HG03432 (cell line): ENCODE data around the gene MSGN1.
A peak's percentile ranks its signal among the peaks of the same experiment; 100 is the strongest.

Experiments used
- ATAC-seq: cut with Tn5 transposase; IDR thresholded peaks from one replicate; pipeline ENCODE4 v1.9.1; 2021; ENCODE audit warnings: mild to moderate bottlenecking, moderate library complexity; ENCODE audit not compliant: unreplicated experiment

MSGN1 gene

DNA sequence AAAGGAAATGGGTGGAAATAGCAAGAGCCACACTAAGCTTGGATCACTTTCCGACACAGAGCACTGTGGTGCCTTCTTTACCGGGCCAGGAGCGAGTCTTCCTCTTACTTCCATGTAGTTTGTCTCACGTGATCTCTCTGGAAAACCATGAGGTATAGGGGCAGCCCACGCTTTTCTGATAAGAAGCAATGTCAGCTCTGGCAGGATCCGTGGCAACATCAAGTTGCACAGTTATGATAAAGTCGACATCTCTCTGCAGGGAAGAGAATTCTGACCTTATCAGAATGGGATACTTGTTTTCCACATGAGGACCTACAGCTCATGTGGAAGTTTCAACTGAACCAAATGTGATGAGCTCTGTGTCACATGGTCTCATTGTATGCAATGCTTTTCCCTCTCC, 29.5 kb downstream of the MSGN1 start:
- ATAC-seq = no peak

DNA sequence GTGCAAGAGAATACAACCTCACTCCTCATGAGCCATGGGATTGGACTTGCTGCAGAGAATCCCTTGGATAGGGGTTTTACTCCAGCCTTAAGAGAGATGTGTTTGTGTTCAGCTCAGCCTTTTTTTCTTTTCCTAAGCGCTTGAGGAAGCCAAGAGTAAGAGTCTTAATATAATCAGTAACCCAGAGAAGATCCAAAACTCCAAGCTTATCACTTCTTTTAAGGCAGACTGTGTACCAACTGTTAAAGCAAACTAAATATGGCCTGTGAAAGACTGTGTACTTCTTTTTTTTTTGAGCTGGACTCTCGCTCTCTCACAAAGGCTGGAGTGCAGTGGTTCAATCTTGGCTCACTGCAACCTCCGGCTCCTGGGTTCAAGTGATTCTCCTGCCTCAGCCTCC, 30.4 kb downstream of the MSGN1 start:
- no peak for ATAC-seq

DNA sequence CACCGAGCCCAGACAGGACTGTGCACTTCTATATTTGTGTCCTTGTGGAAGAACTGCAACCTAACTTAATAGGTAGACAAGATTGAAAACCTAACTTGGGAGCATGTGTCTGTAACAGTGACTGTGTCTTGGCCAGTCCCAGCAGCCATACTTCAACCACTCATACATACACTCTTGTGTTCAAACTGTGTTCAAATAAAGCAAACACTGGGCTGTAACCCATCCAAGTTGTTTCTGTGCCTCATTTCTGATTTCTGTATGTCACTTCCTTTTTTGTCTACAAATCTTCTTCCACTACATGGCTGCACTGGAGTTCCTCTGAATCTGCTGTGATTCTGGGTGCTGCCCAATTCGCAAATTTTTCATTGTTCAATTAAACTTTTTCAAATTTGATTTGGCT, 31.0 kb downstream of the MSGN1 start:
- no peak for ATAC-seq

DNA sequence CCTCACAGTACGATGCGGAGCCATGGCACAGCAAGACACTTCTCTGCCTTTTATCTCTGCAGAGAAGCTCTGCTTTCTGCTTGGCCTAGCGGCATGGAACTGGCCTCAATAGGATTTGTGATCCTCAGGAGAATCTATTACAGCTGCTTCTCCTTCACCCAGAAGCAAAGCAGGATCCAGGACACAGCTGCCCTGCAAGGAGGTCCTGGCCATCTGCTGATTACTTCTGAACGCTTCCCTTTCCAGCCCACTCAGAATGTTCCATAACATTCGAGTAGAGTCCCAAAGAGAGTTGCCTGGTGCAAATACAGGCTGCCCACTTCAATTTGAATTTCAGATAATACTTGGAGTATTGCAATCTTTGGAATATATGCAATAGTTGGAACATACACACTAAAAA, 33.0 kb downstream of the MSGN1 start:
- no peak for ATAC-seq

DNA sequence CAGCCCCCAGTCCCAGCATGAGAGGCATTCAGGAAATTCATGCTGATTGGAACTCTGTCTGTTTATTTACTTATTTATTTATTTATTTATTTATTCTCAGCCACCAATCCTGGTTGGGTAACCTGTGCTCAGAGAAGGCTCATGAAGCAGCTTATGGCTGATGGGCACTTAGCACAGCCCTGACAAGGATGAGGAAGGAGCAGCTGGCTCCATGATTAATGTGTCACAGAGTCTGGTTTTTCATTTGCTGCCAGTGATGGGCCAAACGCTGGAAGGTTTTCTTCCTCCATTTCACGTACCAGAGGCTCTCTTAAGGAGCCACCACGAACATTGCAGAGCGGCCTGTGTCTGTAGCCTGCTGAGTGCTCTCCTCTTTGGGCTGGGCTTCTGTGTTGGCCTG, 33.9 kb downstream of the MSGN1 start:
- ATAC-seq = no peak

DNA sequence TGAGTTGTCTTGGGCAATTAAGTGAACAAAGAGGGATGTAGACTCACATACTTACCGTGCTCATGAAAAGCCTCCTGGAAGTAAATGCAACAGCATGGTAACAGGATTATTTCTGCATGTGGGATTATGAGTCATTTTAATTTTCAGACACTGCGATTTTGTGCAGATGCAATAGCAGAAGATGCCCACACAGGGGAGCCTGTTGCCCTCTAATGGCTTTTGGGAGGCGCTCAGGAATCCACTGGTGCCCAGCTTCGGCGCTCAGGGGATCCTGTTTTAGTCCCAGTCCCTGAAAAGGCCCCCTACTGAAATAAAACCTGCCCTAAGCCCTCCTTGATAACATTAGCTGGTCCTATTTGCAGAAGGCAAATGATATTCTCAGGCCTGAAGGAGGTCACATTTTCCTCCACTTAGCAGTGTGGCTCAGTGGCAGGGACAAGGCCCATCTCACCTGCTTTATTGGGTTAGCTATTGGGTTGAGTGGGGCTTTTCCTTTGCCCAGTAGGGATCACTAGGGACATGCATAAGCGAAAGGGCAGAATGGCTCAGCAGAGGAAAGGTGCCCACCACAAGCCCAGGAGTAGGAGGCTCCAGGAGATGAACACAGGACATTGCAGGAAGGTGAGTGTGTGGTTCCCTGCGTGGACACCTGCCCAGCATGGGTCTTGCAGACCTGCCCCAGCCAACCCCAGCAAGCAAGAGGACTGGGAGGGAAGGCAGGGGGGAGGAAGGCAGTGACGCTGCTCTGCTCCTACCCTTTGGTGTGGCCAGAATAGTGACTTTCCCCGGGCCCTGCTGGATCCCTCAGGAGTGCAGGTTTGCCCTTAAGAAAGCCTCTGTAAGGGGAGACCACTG, 35.7 kb downstream of the MSGN1 start:
- ATAC-seq = peak; percentile 91

DNA sequence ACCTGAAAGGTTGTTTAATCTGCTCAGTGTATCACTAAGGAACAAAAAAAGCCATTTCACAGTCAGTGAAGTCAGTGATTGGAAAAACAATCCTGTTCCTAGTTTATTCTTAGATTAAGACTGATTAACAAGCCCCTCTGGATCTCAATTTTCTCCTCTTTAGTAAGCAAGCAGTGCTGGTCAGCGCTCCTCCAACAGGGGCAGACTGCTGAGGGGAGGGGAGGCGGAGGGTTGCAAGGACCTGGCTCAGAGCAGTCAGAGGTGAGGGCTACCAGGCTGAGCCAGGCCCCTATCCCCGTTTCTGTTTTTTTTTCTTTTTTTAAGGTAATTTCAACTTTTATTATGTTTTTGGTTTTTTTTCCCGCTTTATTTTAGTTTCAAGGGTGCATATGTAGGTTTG, 37.5 kb downstream of the MSGN1 start:
- no peak for ATAC-seq

DNA sequence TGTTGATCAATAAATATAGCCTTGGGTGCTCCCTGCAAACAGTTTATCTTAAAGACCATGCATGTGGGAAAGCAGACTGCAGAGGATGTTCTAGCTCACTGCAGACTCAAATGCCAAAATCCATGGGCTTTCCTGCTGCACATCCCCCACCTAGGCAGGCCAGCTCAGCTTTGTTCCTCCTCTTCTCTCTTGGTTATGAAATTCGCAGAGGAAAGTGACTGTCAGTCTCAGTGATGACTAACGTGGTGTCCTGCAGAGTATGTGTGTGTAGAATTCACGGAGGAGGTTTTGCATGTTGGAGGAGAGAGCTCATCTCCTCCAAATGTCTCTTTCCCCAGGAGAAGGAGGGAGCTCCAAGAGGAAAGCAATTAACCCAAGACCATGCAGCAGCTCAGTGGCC, 40.8 kb downstream of the MSGN1 start:
- ATAC-seq = no peak

DNA sequence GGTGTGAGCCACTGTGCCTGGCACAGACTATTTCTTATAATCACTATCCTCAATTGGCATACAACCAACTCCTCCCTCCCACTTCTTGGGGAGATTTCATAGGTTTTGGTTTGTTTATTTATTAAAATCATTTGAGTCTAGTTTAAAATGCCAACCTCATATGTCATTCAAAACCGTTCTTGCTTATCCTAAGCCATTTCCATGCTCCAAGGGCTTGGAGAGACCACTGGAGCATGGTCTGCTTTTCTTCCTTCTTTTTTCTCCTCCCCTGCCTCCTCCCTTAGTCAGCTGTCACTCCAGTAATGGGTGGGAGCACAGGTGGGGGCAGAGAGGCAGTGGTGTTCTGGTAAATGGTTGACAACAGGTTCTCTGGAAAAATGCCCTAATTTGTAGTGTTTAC, 41.8 kb downstream of the MSGN1 start:
- ATAC-seq = no peak

DNA sequence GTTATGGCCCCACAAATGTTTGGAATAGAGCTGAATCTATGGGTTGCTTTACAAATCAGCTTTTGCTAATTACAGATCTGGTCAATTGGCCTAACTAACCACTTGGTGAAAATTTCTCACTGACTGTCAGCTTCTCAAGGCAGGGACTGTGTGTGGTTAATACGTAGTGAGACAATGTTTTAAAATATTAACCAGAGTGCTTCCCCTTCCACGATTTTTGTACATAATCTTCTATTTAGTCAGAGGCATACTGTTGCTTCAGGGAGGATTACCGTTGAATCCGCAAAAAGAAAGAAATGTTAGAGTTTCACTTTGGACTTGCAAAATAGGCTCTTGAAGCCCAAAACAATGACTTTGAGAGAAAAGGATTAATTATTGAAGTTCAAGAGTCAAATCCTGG, 47.3 kb downstream of the MSGN1 start:
- ATAC-seq = no peak

DNA sequence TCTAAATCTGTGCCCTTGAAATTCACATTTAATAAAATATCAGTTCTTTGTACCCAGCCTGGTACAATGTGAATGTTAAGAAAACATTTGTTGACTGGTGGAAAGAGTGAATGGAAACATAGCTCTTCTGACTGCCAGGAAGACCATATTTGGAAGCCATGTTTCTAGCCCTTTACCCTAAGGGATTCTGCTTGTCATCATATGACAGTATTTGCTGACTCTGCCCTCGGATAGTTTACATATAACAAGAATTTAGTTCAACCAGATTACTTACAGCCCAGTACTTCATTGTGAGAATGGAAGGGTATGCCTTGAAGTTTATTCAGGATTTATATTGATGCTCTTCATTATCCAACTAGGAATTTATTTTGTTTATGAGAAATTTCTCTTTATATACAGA, 48.4 kb downstream of the MSGN1 start:
- no peak for ATAC-seq

DNA sequence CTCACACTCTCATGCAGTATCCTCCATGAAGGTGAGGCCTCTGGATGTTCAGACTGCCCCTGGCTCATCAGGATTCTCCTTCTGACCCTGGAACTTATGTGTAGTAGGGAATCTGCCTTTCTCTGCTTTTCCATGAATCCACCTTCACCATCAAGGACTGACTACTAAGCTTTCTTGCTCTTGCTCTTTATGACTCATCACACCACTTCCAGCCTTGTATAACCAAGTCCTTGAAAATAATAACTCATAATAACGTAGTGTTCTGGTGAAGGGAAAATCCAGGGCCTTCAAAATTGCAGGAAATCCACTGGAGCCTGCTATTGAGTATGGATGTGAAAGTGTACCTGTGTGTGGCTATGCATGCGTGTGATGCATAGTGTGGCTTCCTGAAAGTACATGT, 50.9 kb downstream of the MSGN1 start:
- ATAC-seq = no peak
